Heart left ventricle (tissue), 13 donors: ENCODE measurements around the gene TBC1D1.

Experiments
- POLR2A ChIP-seq, 2 donors: fragments of 450-650 bp; IDR thresholded peaks; one replicate each; pipeline ENCODE4 v1.6.1; 2017; ENCODE audit warnings: antibody characterized with exemption in 2 of 2, mild to moderate bottlenecking in 2 of 2, moderate library complexity in 2 of 2
- TF ChIP-seq, protein P1 (sequence below), 12 donors: fragments of 200-600 bp; sonication (generic) in 4 of 12; IDR thresholded peaks; one replicate each; pipeline versions ENCODE4 v1.5.0 to v1.8.0; 2018 to 2022; ENCODE audit warnings: antibody characterized with exemption in 12 of 12, mild to moderate bottlenecking in 5 of 12
- donor health status: ischemic (EF 13 %, LVEDD 7.1; RV severe dilation, severe dysfunction).
- donor health status: DM: no; HTN: yes; CAD: no.
- donor health status: DM: no; HTN: no; CAD: no.
- donor health status: ischemic (EF 25% LVEDD 6.9; RV normal size, moderate dysfunction).
- donor health status: ischemic (EF 25% LVEDD 5.7; RV mildly dilated, moderate dysfunction).
- donor health status: ischemic (EF 35%, LVEDD 5.7; RV mildly dilated, moderate dysfunction).
- donor health status: nonischemic (EF 11% LVEDD 7.7; RV severe dilation, severe dysfunction).
- donor health status: DM: yes; HTN: yes; CAD: no.
- donor health status: PGD.
- donor health status: ischemic (EF 29% LVEDD 5.4; RV normal size, mild dysfunction).
- donor health status: nonischemic (EF 23%, LVEDD 6.1; RV moderate dilation, normal function).

DNA sequence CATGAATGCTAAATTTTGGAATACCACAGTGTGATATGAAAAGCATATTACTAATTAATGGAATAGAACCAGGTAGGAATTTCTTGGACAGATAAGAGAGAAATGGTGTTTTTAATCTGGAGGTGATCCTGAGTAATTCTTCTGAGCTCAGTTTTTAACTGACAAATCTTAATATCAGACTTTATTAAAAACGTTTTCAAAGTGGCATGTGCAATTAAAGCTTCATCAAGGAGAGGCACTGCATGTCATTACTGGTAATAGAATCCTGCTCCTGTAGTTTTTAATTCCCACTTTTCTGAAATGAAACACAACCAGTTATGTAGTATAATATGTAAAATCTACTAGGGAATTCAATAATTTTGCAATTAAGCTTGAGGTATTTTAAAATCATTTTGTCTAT, 62.3 kb downstream of the TBC1D1 start:
- TF ChIP-seq, protein P1, sequence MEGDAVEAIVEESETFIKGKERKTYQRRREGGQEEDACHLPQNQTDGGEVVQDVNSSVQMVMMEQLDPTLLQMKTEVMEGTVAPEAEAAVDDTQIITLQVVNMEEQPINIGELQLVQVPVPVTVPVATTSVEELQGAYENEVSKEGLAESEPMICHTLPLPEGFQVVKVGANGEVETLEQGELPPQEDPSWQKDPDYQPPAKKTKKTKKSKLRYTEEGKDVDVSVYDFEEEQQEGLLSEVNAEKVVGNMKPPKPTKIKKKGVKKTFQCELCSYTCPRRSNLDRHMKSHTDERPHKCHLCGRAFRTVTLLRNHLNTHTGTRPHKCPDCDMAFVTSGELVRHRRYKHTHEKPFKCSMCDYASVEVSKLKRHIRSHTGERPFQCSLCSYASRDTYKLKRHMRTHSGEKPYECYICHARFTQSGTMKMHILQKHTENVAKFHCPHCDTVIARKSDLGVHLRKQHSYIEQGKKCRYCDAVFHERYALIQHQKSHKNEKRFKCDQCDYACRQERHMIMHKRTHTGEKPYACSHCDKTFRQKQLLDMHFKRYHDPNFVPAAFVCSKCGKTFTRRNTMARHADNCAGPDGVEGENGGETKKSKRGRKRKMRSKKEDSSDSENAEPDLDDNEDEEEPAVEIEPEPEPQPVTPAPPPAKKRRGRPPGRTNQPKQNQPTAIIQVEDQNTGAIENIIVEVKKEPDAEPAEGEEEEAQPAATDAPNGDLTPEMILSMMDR (IDR thresholded peaks at IDR 0.05), result no peak
- TF ChIP-seq POLR2A (IDR thresholded peaks at IDR 0.05), result no peak
